B cell (primary cell): Measurements from ENCODE around the gene EYS. TPM values are rescaled to one million over a fixed set of nuclear protein-coding genes. Genes with fewer than 3 reads are reported as not detected.

Source experiments
- ATAC-seq: fragments of 200-7000 bp; cut with Tn5 transposase; one replicate; pipeline ENCODE4 v1.10.0; 2021; ENCODE audit warnings: low read depth, mild to moderate bottlenecking, moderate number of reproducible peaks, moderate library complexity
- CTCF ChIA-PET: fragments of 350-600 bp; sonication (Branson Sonifier 250); formaldehyde crosslinking; loops from one replicate; lab custom pipeline; 2021; ENCODE audit warnings: antibody characterized with exemption, inconsistent platforms; lab: Charles Lee
- POLR2A ChIA-PET: fragments of 350-600 bp; sonication (Branson Sonifier 250); formaldehyde crosslinking; loops from one replicate; lab custom pipeline; 2021; ENCODE audit warnings: antibody characterized with exemption; lab: Charles Lee
- DNase-seq: peaks from one replicate; pipeline ENCODE4 v3.0.0; 2013
- H2AFZ ChIP-seq: 2 replicates; pipeline ENCODE4 v1.6.1; 2012; ENCODE audit warnings: mild to moderate bottlenecking, low read depth, low read length; ENCODE audit not compliant: insufficient read depth, poor library complexity, severe bottlenecking
- H3K27ac ChIP-seq, 2 donors: 1 replicate in 1 of 2; 2 replicates in 1 of 2; pipeline ENCODE4 v1.5.1; 2012 to 2013; ENCODE audit warnings: low read length in 2 of 2, mild to moderate bottlenecking in 2 of 2, moderate library complexity in 1 of 2
- H3K27me3 ChIP-seq, 4 experiments: fragments of 200-600 bp in 1 of 4; sonication (generic) in 1 of 4; replicated peaks in 1 of 4; 1 replicate in 2 of 4; 2 replicates in 2 of 4; pipeline versions ENCODE4 v1.6.1 to v1.7.0; 2013 to 2016; ENCODE audit warnings: low read length in 3 of 4, mild to moderate bottlenecking in 2 of 4, mixed read lengths in 1 of 4, moderate library complexity in 1 of 4; ENCODE audit not compliant: insufficient read depth in 4 of 4, control insufficient read depth in 3 of 4; ENCODE audit errors: control extremely low read depth in 1 of 4
- H3K36me3 ChIP-seq, 2 experiments: replicated peaks in 1 of 2; 1 replicate in 1 of 2; 2 replicates in 1 of 2; pipeline versions ENCODE4 v1.6.1 to v1.7.1; 2013; ENCODE audit warnings: low read length in 1 of 2; ENCODE audit not compliant: insufficient read depth in 2 of 2, control insufficient read depth in 1 of 2; ENCODE audit errors: control extremely low read depth in 1 of 2, extremely low read depth in 1 of 2
- H3K4me1 ChIP-seq, 2 donors: fragments of 200-600 bp in 1 of 2; sonication (generic) in 1 of 2; 1 replicate in 1 of 2; 2 replicates in 1 of 2; pipeline versions ENCODE4 v1.5.1 to v1.6.1; 2013 to 2017; ENCODE audit warnings: low read length in 2 of 2; ENCODE audit not compliant: control insufficient read depth in 2 of 2, insufficient read depth in 2 of 2
- H3K4me2 ChIP-seq: replicated peaks from 2 replicates; pipeline ENCODE3; 2012; ENCODE audit warnings: mild to moderate bottlenecking, low read depth, low read length; ENCODE audit not compliant: poor library complexity, severe bottlenecking
- H3K4me3 ChIP-seq, 5 experiments: fragments of 200-600 bp in 1 of 5; sonication (generic) in 1 of 5; 1 replicate in 3 of 5; 2 replicates in 2 of 5; pipeline versions ENCODE4 v1.5.1 to v1.7.0; 2011 to 2016; ENCODE audit warnings: low read length in 4 of 5, mild to moderate bottlenecking in 4 of 5, low read depth in 2 of 5, control low read depth in 1 of 5, moderate library complexity in 1 of 5; ENCODE audit not compliant: insufficient read depth in 1 of 5; ENCODE audit errors: control extremely low read depth in 1 of 5, extremely low read depth in 1 of 5
- H3K79me2 ChIP-seq: fragments of 200-600 bp; sonication (generic); one replicate; pipeline ENCODE4 v1.6.0; 2016; ENCODE audit warnings: low read length; ENCODE audit not compliant: control insufficient read depth, insufficient read depth
- H3K9ac ChIP-seq: fragments of 200-600 bp; sonication (generic); 2 replicates; pipeline ENCODE4 v1.6.1; 2017; ENCODE audit warnings: mild to moderate bottlenecking, low read length, moderate library complexity
- H3K9me3 ChIP-seq, 3 donors: one replicate each; pipeline versions ENCODE4 v1.6.1 to v1.7.1; 2013; ENCODE audit warnings: low read length in 2 of 3; ENCODE audit not compliant: control insufficient read depth in 2 of 3, insufficient read depth in 1 of 3; ENCODE audit errors: control extremely low read depth in 1 of 3
- H4K20me1 ChIP-seq: 2 replicates; pipeline ENCODE4 v1.6.0; 2012; ENCODE audit warnings: mild to moderate bottlenecking, low read length; ENCODE audit not compliant: insufficient read depth, control insufficient read depth, poor library complexity, severe bottlenecking
- H3K27ac Mint-ChIP-seq: one replicate; pipeline ENCODE4 v1.8.0; 2021; ENCODE audit warnings: mixed read lengths
- H3K27me3 Mint-ChIP-seq: one replicate; pipeline ENCODE4 v1.8.0; 2021; ENCODE audit warnings: mixed read lengths
- H3K4me1 Mint-ChIP-seq: one replicate; pipeline ENCODE4 v1.8.0; 2021; ENCODE audit warnings: mixed read lengths
- H3K4me3 Mint-ChIP-seq: one replicate; pipeline ENCODE4 v1.8.0; 2021; ENCODE audit warnings: mixed read lengths
- H3K9me3 Mint-ChIP-seq: one replicate; pipeline ENCODE4 v1.8.0; 2022; ENCODE audit warnings: mixed read lengths; ENCODE audit not compliant: insufficient read depth
- CTCF ChIP-seq: fragments of 200-600 bp; IDR thresholded peaks from one replicate; pipeline ENCODE4 v1.8.0; 2022; ENCODE audit warnings: antibody characterized with exemption, mild to moderate bottlenecking
- EZH2 ChIP-seq: IDR thresholded peaks from 2 replicates; pipeline ENCODE4 v1.6.1; 2012; ENCODE audit warnings: borderline replicate concordance, low read depth, mild to moderate bottlenecking, moderate library complexity, low read length; ENCODE audit not compliant: insufficient read depth, poor library complexity, severe bottlenecking
- WGBS: methylation state at CpG from one replicate; pipeline ENCODE4 v1.1.5; 2013; ENCODE audit warnings: missing lambda C conversion rate; ENCODE audit not compliant: insufficient coverage; 5-methylcytosine and 5-hydroxymethylcytosine counted together
- intact Hi-C: fragments of 100-400 bp; cut with micrococcal nuclease; formaldehyde crosslinking; loops from one replicate; pipeline ENCODE4 v1.10.0; 2022
- polyA plus RNA-seq: library from polyadenylated mRNA; depleted of rRNA; stranded (reverse); fragments of >200 nt; gene quantifications from 2 replicates; pipeline ENCODE4 v1.2.3, GENCODE V29; 2012
- total RNA-seq, 2 donors: library from RNA; stranded (reverse); fragments of 120-200 nt in 1 of 2; gene quantifications; 1 replicate in 1 of 2; 2 replicates in 1 of 2; pipeline versions ENCODE4 v1.2.3 to v1.2.4, GENCODE V29; 2013 to 2022

EYS gene
- total and polyA plus RNA-seq, 2 donors (not counting 1 experiment from before 2014, with no cell fraction given) = not detected

GRCh38 chr6:65123521-65123920 lies 583.5 kb downstream of the EYS start:
- CTCF ChIA-PET = no interaction called here
- Mint-ChIP-seq H3K27me3 (no peaks in the 10 kb centered on the region), H3K4me1 (no peaks in the 10 kb centered on the region), H3K4me3 (no peak overlapping the region), H3K9me3 (no peaks in the 10 kb centered on the region), H3K27ac (no peak overlapping the region)
- ATAC-seq (no peak), DNase-seq (no peak)
- Histone ChIP-seq H3K4me2 (no peak overlapping the region), H3K27ac (no peak overlapping the region), H3K9me3 (peaks cover 0 to 4% (median 0%) of the 10 kb centered on the region in 3 donors), H3K27me3 (no peaks in the 10 kb centered on the region), H3K36me3 (no peaks in the 10 kb centered on the region), H3K4me1 (no peaks in the 10 kb centered on the region), H4K20me1 (no peaks in the 10 kb centered on the region), H3K79me2 (no peaks in the 10 kb centered on the region), H3K4me3 (no peak overlapping the region), H3K9ac (no peak overlapping the region), H2AFZ (no peak overlapping the region)
- POLR2A ChIA-PET = no interaction called here
- TF ChIP-seq CTCF (no peak), EZH2 (no peak)
- intact Hi-C loops = no loop called here
- no CpG with 5 or more reads among the region's 1 CpG for WGBS

- POLR2A ChIA-PET = no interaction called here
- WGBS = 67% methylated on average over 1 of the region's 3 CpGs
- Histone ChIP-seq H3K9me3 (peaks cover 0 to 4% (median 0%) of the 10 kb centered on the region in 3 donors), H3K36me3 (no peaks in the 10 kb centered on the region), H4K20me1 (no peaks in the 10 kb centered on the region), H3K4me2 (no peak overlapping the region), H2AFZ (no peak overlapping the region), H3K4me1 (no peaks in the 10 kb centered on the region), H3K79me2 (no peaks in the 10 kb centered on the region), H3K9ac (no peak overlapping the region), H3K4me3 (no peak overlapping the region), H3K27me3 (no peaks in the 10 kb centered on the region), H3K27ac (no peak overlapping the region)
- Mint-ChIP-seq H3K27ac (no peak overlapping the region), H3K27me3 (no peaks in the 10 kb centered on the region), H3K4me1 (no peaks in the 10 kb centered on the region), H3K4me3 (no peak overlapping the region), H3K9me3 (peaks cover 5% of the 10 kb centered on the region)
- DNase-seq (no peak), ATAC-seq (no peak)
- CTCF ChIA-PET = no interaction called here
- TF ChIP-seq CTCF = no peak
- TF ChIP-seq EZH2 = no peak
- intact Hi-C loops = no loop called here
These were observed 589.1 kb downstream of the EYS start for GRCh38 chr6:65117817-65118409.
